Activated naive CD8-positive, alpha-beta T cell treated with anti-CD3 and anti-CD28 coated beads, Interleukin-2, amount 10 ng/mL, durations not matched to agents 7 days and 5 days (primary cell): ENCODE results near the gene DHX29. TPM values are rescaled to one million over a fixed set of nuclear protein-coding genes. Genes with fewer than 3 reads are reported as not detected.
A peak's percentile ranks its signal among the peaks of the same experiment; 100 is the strongest.

ENCODE experiments used
- ATAC-seq: fragments of 150-1000 bp; cut with Tn5 transposase; one replicate; pipeline ENCODE4 v1.10.0; 2021; ENCODE audit warnings: low read depth, moderate library complexity
- POLR2A ChIA-PET: fragments of 350-600 bp; sonication (Branson Sonifier 250); formaldehyde crosslinking; loops from one replicate; lab custom pipeline; 2021; ENCODE audit warnings: antibody characterized with exemption; lab: Charles Lee
- DNase-seq: peaks from one replicate; pipeline ENCODE4 v3.0.0; 2021
- H3K27ac Mint-ChIP-seq: one replicate; pipeline ENCODE4 v1.8.0; 2022; ENCODE audit warnings: mild to moderate bottlenecking, mixed read lengths
- H3K27me3 Mint-ChIP-seq: one replicate; pipeline ENCODE4 v1.8.0; 2022; ENCODE audit warnings: mild to moderate bottlenecking, moderate library complexity, mixed read lengths
- H3K36me3 Mint-ChIP-seq: one replicate; pipeline ENCODE4 v1.8.0; 2021; ENCODE audit warnings: mild to moderate bottlenecking, mixed read lengths
- H3K4me1 Mint-ChIP-seq: one replicate; pipeline ENCODE4 v1.8.0; 2021; ENCODE audit warnings: mixed read lengths
- H3K4me3 Mint-ChIP-seq: one replicate; pipeline ENCODE4 v1.8.0; 2022; ENCODE audit warnings: mild to moderate bottlenecking, moderate library complexity, mixed read lengths
- H3K9me3 Mint-ChIP-seq: one replicate; pipeline ENCODE4 v1.8.0; 2021; ENCODE audit warnings: mixed read lengths
- total RNA-seq, 2 experiments: library from RNA; stranded (reverse); gene quantifications; one replicate each; pipeline ENCODE4 v1.2.3, GENCODE V29; 2021

The DHX29 gene
- total RNA-seq, 2 experiments from 2014 or later: 17.4 to 18.9 TPM

- H3K4me3 Mint-ChIP-seq: peak overlapping the region; percentile 85
- peaks cover 19% of the 10 kb centered on the region for H3K4me1 Mint-ChIP-seq
- POLR2A ChIA-PET: no interaction called here
- H3K27ac Mint-ChIP-seq: no peak overlapping the region
- H3K27me3 Mint-ChIP-seq: peaks cover 78% of the 10 kb centered on the region
- no peak for DNase-seq
- H3K36me3 Mint-ChIP-seq: no peaks in the 10 kb centered on the region
- no peaks in the 10 kb centered on the region for H3K9me3 Mint-ChIP-seq
- ATAC-seq: no peak
Measured at GRCh38 chr5:55234121-55234700, 73.3 kb downstream of the DHX29 start.

DNA sequence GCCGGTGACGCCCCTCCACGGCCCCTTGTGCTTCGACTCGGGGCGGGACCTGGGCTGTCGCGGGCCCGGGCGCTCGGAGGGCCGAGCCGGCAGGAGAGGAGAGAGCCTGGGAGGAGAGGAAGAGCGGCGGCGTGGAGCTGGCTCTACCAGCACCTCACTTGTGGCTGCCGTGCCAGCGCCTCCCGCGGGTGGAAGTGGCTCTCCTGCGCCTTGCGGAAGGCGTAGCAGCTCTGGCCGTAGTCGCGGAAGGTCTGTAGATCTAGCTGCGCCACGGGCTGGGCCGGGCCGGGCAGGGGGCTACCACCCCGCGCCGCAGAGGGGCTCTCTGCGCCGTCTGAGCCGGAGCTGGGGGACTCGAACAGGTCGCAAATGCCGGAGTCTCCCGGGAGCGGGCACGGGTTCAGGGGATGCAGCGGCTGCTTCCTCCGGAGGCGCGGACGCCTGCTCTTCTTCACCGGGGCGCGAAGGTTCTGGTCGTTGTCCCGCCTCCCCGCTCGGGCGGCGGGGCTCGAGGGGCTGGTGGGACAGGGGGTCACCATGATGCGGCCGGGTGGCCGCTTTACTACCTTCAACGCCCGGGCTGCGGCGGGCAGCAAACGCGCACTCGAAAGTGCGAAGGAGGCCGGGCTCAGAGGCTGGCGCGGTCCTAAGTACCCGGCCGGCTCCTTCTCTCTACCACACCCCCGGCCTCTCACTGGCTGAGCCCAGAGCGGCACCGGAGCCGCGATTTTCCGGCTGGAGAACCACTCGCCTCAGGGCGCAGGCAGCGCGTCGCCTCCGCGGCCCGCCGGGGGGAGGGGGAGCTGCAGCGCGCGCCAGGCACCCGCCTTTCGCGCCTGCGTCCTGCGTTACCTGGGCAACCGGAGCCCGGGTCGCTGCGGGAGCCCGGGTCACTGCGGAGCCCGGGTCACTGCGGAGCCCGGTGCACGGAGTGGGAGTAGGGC, 74.2 kb downstream of the DHX29 start, which contains the start of gene CCNO:
TSS of gene CCNO (minus strand) at position 624 of the 944 bp plus-strand sequence. CDS start at position 539, 85 bp downstream.
- Mint-ChIP-seq H3K9me3 (no peaks in the 10 kb centered on the region), H3K27ac (peak within 1 kb of the TSS; percentile 37), H3K4me3 (peak within 1 kb of the TSS; percentile 85), H3K4me1 (peaks cover 21% of the 10 kb centered on the region), H3K27me3 (peaks cover 80% of the 10 kb centered on the region), H3K36me3 (no peaks in the 10 kb centered on the region)
- ATAC-seq: peak; percentile 88
- DNase-seq: peak; percentile 76
- POLR2A ChIA-PET: interaction anchor here (0.7 kb wide), 1 partner anchor 74 kb away, joined by 3 read pairs; the partner anchor contains the start of genes DHX29 and MTREX

- POLR2A ChIA-PET: interaction anchor here (0.7 kb wide), 1 partner anchor 75 kb away, joined by 3 read pairs; the partner anchor contains the start of genes DHX29 and MTREX
- DNase-seq (peak; percentile 51), ATAC-seq (no peak)
- H3K27ac Mint-ChIP-seq: no peak overlapping the region
- peaks cover 26% of the 10 kb centered on the region for H3K4me1 Mint-ChIP-seq
- no peaks in the 10 kb centered on the region for H3K9me3 Mint-ChIP-seq
- peak overlapping the region; percentile 85 for H3K4me3 Mint-ChIP-seq
- peaks cover 84% of the 10 kb centered on the region for H3K27me3 Mint-ChIP-seq
- H3K36me3 Mint-ChIP-seq: no peaks in the 10 kb centered on the region
Measured at GRCh38 chr5:55232271-55232984, 75.1 kb downstream of the DHX29 start.

DNA sequence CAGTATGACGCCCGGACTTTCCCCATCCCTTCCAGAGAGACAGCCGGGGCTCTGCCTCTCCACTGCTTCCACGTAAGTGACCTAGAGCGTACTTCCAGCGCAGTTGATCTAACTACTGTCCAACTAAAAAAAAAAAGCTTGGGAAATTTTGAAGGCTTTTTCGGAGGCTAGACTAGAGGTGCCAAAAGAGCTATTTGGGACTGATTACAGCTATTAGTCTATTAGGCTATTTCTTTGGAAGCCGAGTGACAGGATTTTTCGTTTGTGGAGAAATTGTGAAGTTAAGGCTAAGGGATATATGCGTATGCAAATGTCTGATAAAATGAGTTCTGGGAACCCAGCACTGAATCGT, 75.6 kb downstream of the DHX29 start:
- peak overlapping the region; percentile 85 for H3K4me3 Mint-ChIP-seq

GRCh38 chr5:55231029-55231918, 76.2 kb downstream of the DHX29 start:
- ATAC-seq (no peak), DNase-seq (peak; percentile 64)
- Mint-ChIP-seq H3K4me3 (peak overlapping the region; percentile 85), H3K36me3 (no peaks in the 10 kb centered on the region), H3K4me1 (peaks cover 27% of the 10 kb centered on the region), H3K27ac (no peak overlapping the region), H3K9me3 (no peaks in the 10 kb centered on the region), H3K27me3 (peaks cover 80% of the 10 kb centered on the region)
- POLR2A ChIA-PET: no interaction called here

More for the DNA sequence above, 75.6 kb downstream of the DHX29 start:
- H3K36me3 Mint-ChIP-seq: no peaks in the 10 kb centered on the region
- ATAC-seq (no peak), DNase-seq (no peak)
- no peak overlapping the region for H3K27ac Mint-ChIP-seq
- peaks cover 83% of the 10 kb centered on the region for H3K27me3 Mint-ChIP-seq
- H3K9me3 Mint-ChIP-seq: no peaks in the 10 kb centered on the region
- peaks cover 26% of the 10 kb centered on the region for H3K4me1 Mint-ChIP-seq
- POLR2A ChIA-PET: no interaction called here

GRCh38 chr5:55230086-55230629, 77.3 kb downstream of the DHX29 start:
- ATAC-seq: no peak
- H3K27me3 Mint-ChIP-seq: peaks cover 81% of the 10 kb centered on the region
- no peaks in the 10 kb centered on the region for H3K36me3 Mint-ChIP-seq
- H3K27ac Mint-ChIP-seq: no peak overlapping the region
- no peak overlapping the region for H3K4me3 Mint-ChIP-seq
- peaks cover 31% of the 10 kb centered on the region for H3K4me1 Mint-ChIP-seq
- no peak for DNase-seq
- no peaks in the 10 kb centered on the region for H3K9me3 Mint-ChIP-seq
- POLR2A ChIA-PET: no interaction called here

- H3K4me3 Mint-ChIP-seq: peak overlapping the region; percentile 66
- no peaks in the 10 kb centered on the region for H3K9me3 Mint-ChIP-seq
- no peak for ATAC-seq
- POLR2A ChIA-PET: no interaction called here
- no peak for DNase-seq
- no peaks in the 10 kb centered on the region for H3K36me3 Mint-ChIP-seq
- H3K27ac Mint-ChIP-seq: no peak overlapping the region
- peaks cover 31% of the 10 kb centered on the region for H3K4me1 Mint-ChIP-seq
- peaks cover 90% of the 10 kb centered on the region for H3K27me3 Mint-ChIP-seq
Measured at GRCh38 chr5:55227664-55228430, 79.6 kb downstream of the DHX29 start.

GRCh38 chr5:55226934-55227663, 80.4 kb downstream of the DHX29 start, which contains the start of gene MCIDAS:
TSS of gene MCIDAS (minus strand) at chr5:55227315. CDS start at chr5:55227138, 177 bp downstream.
- no peaks in the 10 kb centered on the region for H3K36me3 Mint-ChIP-seq
- H3K9me3 Mint-ChIP-seq: no peaks in the 10 kb centered on the region
- H3K27ac Mint-ChIP-seq: no peak within 1 kb of the TSS

DNA sequence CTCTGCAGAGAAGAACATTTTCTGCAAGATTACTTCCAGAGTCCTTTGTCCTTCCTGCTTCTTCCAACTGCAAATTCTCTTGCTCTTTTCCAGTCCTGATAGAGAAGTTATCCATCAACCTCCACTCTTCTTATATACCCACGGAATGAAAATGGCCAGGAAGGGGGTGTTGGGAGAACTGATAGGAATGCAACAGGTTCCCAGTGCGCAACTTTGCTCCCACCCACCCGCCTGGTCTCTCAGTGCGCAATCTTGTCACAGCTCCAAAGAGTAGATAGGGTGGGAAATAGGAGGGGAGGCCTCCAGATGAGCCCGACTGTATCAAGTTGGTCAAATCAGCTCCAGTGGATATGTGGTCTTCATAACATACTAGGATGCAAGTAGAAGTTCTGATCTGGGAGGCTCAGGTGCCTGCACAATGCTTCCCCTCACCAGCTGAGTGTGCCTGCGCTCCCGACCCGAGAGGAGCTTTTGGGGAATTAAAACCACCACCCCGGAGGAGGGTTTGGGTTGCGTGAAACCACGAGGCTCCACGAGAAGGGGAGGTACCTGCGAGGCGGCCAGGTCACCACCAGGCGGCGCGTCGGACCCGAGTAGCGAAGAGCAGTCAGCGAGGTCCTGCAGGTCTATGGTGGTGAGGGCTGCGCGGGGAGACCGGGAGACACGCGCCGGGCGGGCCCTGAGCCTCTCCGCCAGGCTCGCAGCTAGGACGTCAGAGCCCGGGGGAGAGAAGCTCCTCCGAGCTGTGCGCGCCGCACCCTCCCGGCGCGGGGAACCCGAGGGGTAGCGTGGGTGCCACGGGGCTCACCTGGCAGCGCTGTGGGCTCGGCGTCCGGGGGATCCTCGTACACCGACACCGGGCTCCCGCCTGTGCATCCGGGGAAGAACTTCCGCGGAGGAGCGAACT, 81.2 kb downstream of the DHX29 start:
- no peaks in the 10 kb centered on the region for H3K36me3 Mint-ChIP-seq
- DNase-seq (peak; percentile 76), ATAC-seq (peak; percentile 68)
- no peak overlapping the region for H3K27ac Mint-ChIP-seq
- H3K4me3 Mint-ChIP-seq: peak overlapping the region; percentile 68
- peaks cover 90% of the 10 kb centered on the region for H3K27me3 Mint-ChIP-seq
- H3K9me3 Mint-ChIP-seq: no peaks in the 10 kb centered on the region
- POLR2A ChIA-PET: interaction anchor here (1.0 kb wide), 1 partner anchor 81 kb away, joined by 3 read pairs; no protein-coding TSS in a partner anchor
- peaks cover 29% of the 10 kb centered on the region for H3K4me1 Mint-ChIP-seq

More at GRCh38 chr5:55226934-55227663, 80.4 kb downstream of the DHX29 start, which contains the start of gene MCIDAS:
- DNase-seq: peak; percentile 70
- peak; percentile 32 for ATAC-seq
- peaks cover 91% of the 10 kb centered on the region for H3K27me3 Mint-ChIP-seq
- peaks cover 32% of the 10 kb centered on the region for H3K4me1 Mint-ChIP-seq
- peak within 1 kb of the TSS; percentile 68 for H3K4me3 Mint-ChIP-seq
- POLR2A ChIA-PET: interaction anchor here (1.0 kb wide), 1 partner anchor 80 kb away, joined by 3 read pairs; no protein-coding TSS in a partner anchor

- POLR2A ChIA-PET: no interaction called here
- Mint-ChIP-seq H3K4me3 (no peak overlapping the region), H3K27ac (no peak overlapping the region), H3K27me3 (peaks cover 90% of the 10 kb centered on the region), H3K36me3 (no peaks in the 10 kb centered on the region), H3K4me1 (peaks cover 34% of the 10 kb centered on the region), H3K9me3 (no peaks in the 10 kb centered on the region)
- ATAC-seq: no peak
- DNase-seq: no peak
Measured at GRCh38 chr5:55225346-55225745, 82.1 kb downstream of the DHX29 start.
